Mucosa of descending colon (tissue), 3 donors: ENCODE data around the gene MALT1. TPM values are rescaled to one million over a fixed set of nuclear protein-coding genes. Genes with fewer than 3 reads are reported as not detected.
"Not testable (repeated sequence)": the region's sequence is repeated elsewhere in the genome, so short reads cannot be mapped to it uniquely, and the experiment has no call there.

Experiments used
- ATAC-seq: fragments of 200-7000 bp; cut with Tn5 transposase; one replicate; pipeline ENCODE4 v1.9.1; 2020; ENCODE audit warnings: mild to moderate bottlenecking, moderate library complexity
- DNase-seq, 3 donors: peaks; one replicate each; pipeline ENCODE4 v3.0.0-alpha.2; 2020
- H3K36me3 ChIP-seq: fragments of 200-600 bp; one replicate; pipeline ENCODE4 v1.8.0; 2021; ENCODE audit warnings: low read depth, mild to moderate bottlenecking
- H3K4me1 ChIP-seq: fragments of 200-600 bp; one replicate; pipeline ENCODE4 v1.8.0; 2021; ENCODE audit warnings: low read depth, mild to moderate bottlenecking
- H3K4me3 ChIP-seq: fragments of 200-600 bp; one replicate; pipeline ENCODE4 v1.8.0; 2021; ENCODE audit warnings: mild to moderate bottlenecking
- H3K9me3 ChIP-seq: fragments of 200-600 bp; one replicate; pipeline ENCODE4 v1.8.0; 2021; ENCODE audit warnings: mild to moderate bottlenecking
- CTCF ChIP-seq: fragments of 200-600 bp; IDR thresholded peaks from one replicate; pipeline ENCODE4 v1.8.0; 2022; ENCODE audit warnings: antibody characterized with exemption, mild to moderate bottlenecking
- intact Hi-C, 2 donors: fragments of 100-400 bp; cut with DNase I in 1 of 2; cut with micrococcal nuclease in 1 of 2; formaldehyde crosslinking; loops; one replicate each; pipeline versions ENCODE4 v1.11.0 to v1.11.1; 2022; cut with DNase I, micrococcal nuclease
- total RNA-seq, 3 donors: library from RNA; stranded (reverse); fragmentation: NEBNext Ultra II Directional in 2 of 3; extraction: Animal tissue kit (Norgen Biotek cat#: 25700) in 2 of 3; gene quantifications; one replicate each; pipeline versions ENCODE4 v1.2.1 to v1.2.4, GENCODE V29; 2021 to 2023
- donor health status: DM: no; HTN: no; CAD: no; lungs with moderate emphysema.
- donor health status: DM: no; HTN: no; CAD: no.
- donor health status: DM: no; HTN: yes; CAD: no.

Gene MALT1
- total RNA-seq, 3 donors from 2014 or later = 19.5 to 23.4 (median 23.1) TPM

- Histone ChIP-seq H3K36me3 (no peaks in the 10 kb centered on the region), H3K9me3 (no peaks in the 10 kb centered on the region), H3K4me1 (no peaks in the 10 kb centered on the region), H3K4me3 (no peak overlapping the region)
- intact Hi-C loops = no loop called here
- ATAC-seq = no peak
- TF ChIP-seq CTCF = no peak
- no peak for DNase-seq
Measured at GRCh38 chr18:58639237-58639636, 32.0 kb upstream of the MALT1 start.

- peak; percentile 22 for ATAC-seq
- intact Hi-C loops = no loop called here
- Histone ChIP-seq H3K4me3 (no peak overlapping the region), H3K4me1 (no peaks in the 10 kb centered on the region), H3K9me3 (no peaks in the 10 kb centered on the region), H3K36me3 (no peaks in the 10 kb centered on the region)
- no peak for DNase-seq
- TF ChIP-seq CTCF = no peak
Measured at GRCh38 chr18:58639751-58640427, 31.4 kb upstream of the MALT1 start.

GRCh38 chr18:58640428-58640805 lies 30.8 kb upstream of the MALT1 start:
- no peak for DNase-seq
- no peak for ATAC-seq
- no peaks in the 10 kb centered on the region for H3K4me1 ChIP-seq
- H3K36me3 ChIP-seq = no peaks in the 10 kb centered on the region
- no peaks in the 10 kb centered on the region for H3K9me3 ChIP-seq
- intact Hi-C loops = no loop called here
- no peak overlapping the region for H3K4me3 ChIP-seq
- no peak for TF ChIP-seq CTCF

GRCh38 chr18:58640891-58641610 lies 30.2 kb upstream of the MALT1 start:
- no peaks in the 10 kb centered on the region for H3K9me3 ChIP-seq
- H3K36me3 ChIP-seq = no peaks in the 10 kb centered on the region
- intact Hi-C loops = no loop called here
- no peak overlapping the region for H3K4me3 ChIP-seq
- no peaks in the 10 kb centered on the region for H3K4me1 ChIP-seq
- ATAC-seq = no peak
- DNase-seq = no peak
- TF ChIP-seq CTCF = no peak

GRCh38 chr18:58643557-58643956 lies 27.7 kb upstream of the MALT1 start:
- H3K36me3 ChIP-seq, H3K4me1 ChIP-seq, H3K9me3 ChIP-seq, H3K4me3 ChIP-seq, DNase-seq, intact Hi-C loops, ATAC-seq: not testable (repeated sequence)

GRCh38 chr18:58645398-58645797 lies 25.9 kb upstream of the MALT1 start:
- Histone ChIP-seq H3K4me1 (no peaks in the 10 kb centered on the region), H3K36me3 (no peaks in the 10 kb centered on the region)
- no peak for ATAC-seq

More at GRCh38 chr18:58645398-58645797, 25.9 kb upstream of the MALT1 start:
- H3K9me3 ChIP-seq = no peaks in the 10 kb centered on the region
- DNase-seq = no peak
- no peak overlapping the region for H3K4me3 ChIP-seq
- TF ChIP-seq CTCF = no peak
- intact Hi-C loops = no loop called here
